ENCODE measurements around the gene SLC38A5. TPM values are rescaled to one million over a fixed set of nuclear protein-coding genes. Genes with fewer than 3 reads are reported as not detected.

SLC38A5 gene
- total RNA-seq, 1 donor from 2014 or later: 0.30 TPM

Other genes with a start within 250 kb of the SLC38A5 start
- 0.13 TPM for gene SSX1, start 214.9 kb downstream of the SLC38A5 start, total RNA-seq
- gene SSX3, start 113.6 kb downstream of the SLC38A5 start, total RNA-seq: not detected
- not detected for gene SSX4, start 86.7 kb downstream of the SLC38A5 start, total RNA-seq
- gene SSX4B, start 58.3 kb downstream of the SLC38A5 start, total RNA-seq: not detected
- 15.6 TPM for gene FTSJ1, start 5.9 kb upstream of the SLC38A5 start, total RNA-seq
- 1.9 TPM for gene PORCN, start 38.7 kb upstream of the SLC38A5 start, total RNA-seq
- 267 TPM for gene EBP, start 51.5 kb upstream of the SLC38A5 start, total RNA-seq
- gene TBC1D25, start 69.5 kb upstream of the SLC38A5 start, total RNA-seq: 6.5 TPM
- 20.6 TPM for gene RBM3, start 104.2 kb upstream of the SLC38A5 start, total RNA-seq
- gene WDR13, start 127.2 kb upstream of the SLC38A5 start, total RNA-seq: 86.7 TPM
- gene WAS, start 213.5 kb upstream of the SLC38A5 start, total RNA-seq: 3.2 TPM
- gene SUV39H1, start 226.5 kb upstream of the SLC38A5 start, total RNA-seq: 4.3 TPM